Measurements from ENCODE around the gene SUSD4. TPM values are rescaled to one million over a fixed set of nuclear protein-coding genes. Genes with fewer than 3 reads are reported as not detected.

The SUSD4 gene
- polyA plus RNA-seq, 3 donors from 2014 or later: not detected

Other genes with a start within 250 kb of the SUSD4 start
- 1 to 10 TPM in 1 of 3 donors, under 1 TPM in 1, not detected in 1; 0.80 to 1.0 TPM for gene TLR5, start 220.9 kb downstream of the SUSD4 start, polyA plus RNA-seq
- not detected for gene CCDC185, start 29.2 kb upstream of the SUSD4 start, polyA plus RNA-seq

Measured in immature natural killer cell (primary cell).